AG10803 (cell line): ENCODE data around the gene ASGR1.

ENCODE experiments used
- DNase-seq: peaks from one replicate; pipeline ENCODE4 v3.0.0; 2010; ENCODE audit warnings: low read depth
- H3K4me3 ChIP-seq: 2 replicates; pipeline ENCODE4 v1.5.1; 2011; ENCODE audit warnings: mild to moderate bottlenecking, low read length, control low read depth
- TF ChIP-seq, protein P1 (sequence below): conservative IDR thresholded peaks from 2 replicates; pipeline ENCODE4 v1.5.1; 2011; ENCODE audit warnings: mild to moderate bottlenecking, low read length, control low read depth, inconsistent platforms

Gene ASGR1

DNA sequence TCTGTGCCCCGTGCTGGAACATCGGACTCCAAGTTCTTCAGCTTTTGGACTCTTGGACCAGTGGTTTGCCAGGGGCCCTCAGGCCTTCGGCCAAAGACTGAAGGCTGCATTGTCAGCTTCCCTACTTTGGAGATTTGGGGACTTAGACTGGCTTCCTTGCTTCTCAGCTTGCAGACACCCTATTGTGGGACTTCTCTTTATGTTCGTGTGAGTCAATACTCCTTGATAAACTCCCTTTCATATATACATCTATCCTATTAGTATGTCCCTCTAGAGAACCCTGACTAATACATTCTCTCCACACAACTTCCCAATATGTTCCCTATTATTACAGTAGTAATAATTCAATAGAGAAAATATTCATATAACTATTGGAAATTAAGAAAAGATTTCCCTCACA lies 55.3 kb downstream of the ASGR1 start:
- TF ChIP-seq, protein P1, sequence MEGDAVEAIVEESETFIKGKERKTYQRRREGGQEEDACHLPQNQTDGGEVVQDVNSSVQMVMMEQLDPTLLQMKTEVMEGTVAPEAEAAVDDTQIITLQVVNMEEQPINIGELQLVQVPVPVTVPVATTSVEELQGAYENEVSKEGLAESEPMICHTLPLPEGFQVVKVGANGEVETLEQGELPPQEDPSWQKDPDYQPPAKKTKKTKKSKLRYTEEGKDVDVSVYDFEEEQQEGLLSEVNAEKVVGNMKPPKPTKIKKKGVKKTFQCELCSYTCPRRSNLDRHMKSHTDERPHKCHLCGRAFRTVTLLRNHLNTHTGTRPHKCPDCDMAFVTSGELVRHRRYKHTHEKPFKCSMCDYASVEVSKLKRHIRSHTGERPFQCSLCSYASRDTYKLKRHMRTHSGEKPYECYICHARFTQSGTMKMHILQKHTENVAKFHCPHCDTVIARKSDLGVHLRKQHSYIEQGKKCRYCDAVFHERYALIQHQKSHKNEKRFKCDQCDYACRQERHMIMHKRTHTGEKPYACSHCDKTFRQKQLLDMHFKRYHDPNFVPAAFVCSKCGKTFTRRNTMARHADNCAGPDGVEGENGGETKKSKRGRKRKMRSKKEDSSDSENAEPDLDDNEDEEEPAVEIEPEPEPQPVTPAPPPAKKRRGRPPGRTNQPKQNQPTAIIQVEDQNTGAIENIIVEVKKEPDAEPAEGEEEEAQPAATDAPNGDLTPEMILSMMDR: no peak
- no peak for DNase-seq
- H3K4me3 ChIP-seq: no peak overlapping the region
